HG03469 (cell line): Measurements from ENCODE around the gene SELENOO.

Experiments used
- ATAC-seq: cut with Tn5 transposase; IDR thresholded peaks from one replicate; pipeline ENCODE4 v1.9.1; 2021; ENCODE audit warnings: mild to moderate bottlenecking, moderate library complexity, moderate number of reproducible peaks; ENCODE audit not compliant: unreplicated experiment

The SELENOO gene

DNA sequence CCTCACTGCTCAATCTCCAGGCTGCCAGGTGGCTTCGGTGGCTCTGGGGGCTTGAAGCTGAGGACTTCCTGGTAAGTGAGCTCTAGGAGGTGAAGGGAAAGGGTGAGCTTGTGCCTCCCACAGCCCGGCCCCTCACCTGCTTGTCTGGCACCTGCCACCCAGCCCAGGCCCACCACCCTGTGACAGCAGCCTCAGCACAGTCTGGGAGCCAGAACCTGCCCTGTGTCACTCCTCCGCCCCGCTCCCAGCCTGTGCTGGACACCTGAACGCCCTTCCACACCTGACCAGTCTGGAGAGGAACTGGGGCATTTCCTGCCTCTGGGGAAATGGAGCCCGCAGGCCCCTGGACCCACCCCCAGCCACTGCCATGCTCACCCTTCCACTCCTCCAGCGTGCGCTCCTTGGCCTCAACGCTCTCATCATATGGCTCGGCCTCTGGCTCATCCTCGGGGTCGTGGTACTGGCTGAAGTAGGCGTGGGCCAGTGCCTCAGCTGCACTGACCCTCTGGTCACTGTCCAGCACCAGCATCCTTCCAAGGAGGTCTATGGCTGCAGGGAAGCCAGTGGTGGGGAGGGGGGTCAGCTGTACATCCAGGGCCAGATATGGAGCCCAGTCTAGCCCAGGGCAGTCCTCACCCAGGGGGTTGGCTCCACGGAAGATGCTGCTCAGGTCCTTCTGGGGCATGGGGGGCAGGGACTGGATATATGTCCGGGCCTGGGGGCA is 64.3 kb downstream of the SELENOO start:
- no peak for ATAC-seq

GRCh38 chr22:50266994-50267393 is 66.2 kb downstream of the SELENOO start:
- ATAC-seq: no peak
